PFSK-1 (cell line): ENCODE measurements around the gene WDR37.

Source experiments
- FOXP2 ChIP-seq: optimal IDR thresholded peaks from 2 replicates; pipeline ENCODE3; 2011; ENCODE audit warnings: borderline replicate concordance, control low read depth, inconsistent platforms; ENCODE audit not compliant: insufficient read depth; ENCODE audit errors: extremely low read length, extremely low read depth
- POLR2AphosphoS5 ChIP-seq: IDR thresholded peaks from 2 replicates; pipeline ENCODE4 v1.6.1; 2012; ENCODE audit warnings: low read depth, mild to moderate bottlenecking, control low read depth, low read length, moderate library complexity
- REST ChIP-seq, 2 experiments: IDR thresholded peaks; 2 replicates each; pipeline versions ENCODE4 v1.6.1 to v1.8.0; 2011 to 2012; ENCODE audit warnings: low read depth in 2 of 2, low read length in 2 of 2, control low read depth in 1 of 2, inconsistent platforms in 1 of 2, mild to moderate bottlenecking in 1 of 2, moderate library complexity in 1 of 2; ENCODE audit not compliant: insufficient read depth in 1 of 2
- SIN3A ChIP-seq: IDR thresholded peaks from 2 replicates; pipeline ENCODE4 v1.6.1; 2012; ENCODE audit warnings: mild to moderate bottlenecking, low read length, moderate library complexity, borderline replicate concordance; ENCODE audit not compliant: insufficient read depth
- TAF1 ChIP-seq: IDR thresholded peaks from 2 replicates; pipeline ENCODE4 v1.6.1; 2012; ENCODE audit warnings: low read length, control low read depth, borderline replicate concordance; ENCODE audit not compliant: insufficient read depth

WDR37 gene

GRCh38 chr10:1061930-1062774, 6.0 kb downstream of the WDR37 start:
- TF ChIP-seq FOXP2 (no peak), POLR2AphosphoS5 (no peak), REST (IDR thresholded peaks at IDR 0.05; ENCODE audit: insufficient read depth in 1 of 2, low read depth in 2 of 2, low read length in 2 of 2) (no peak), TAF1 (no peak), SIN3A (no peak)

DNA sequence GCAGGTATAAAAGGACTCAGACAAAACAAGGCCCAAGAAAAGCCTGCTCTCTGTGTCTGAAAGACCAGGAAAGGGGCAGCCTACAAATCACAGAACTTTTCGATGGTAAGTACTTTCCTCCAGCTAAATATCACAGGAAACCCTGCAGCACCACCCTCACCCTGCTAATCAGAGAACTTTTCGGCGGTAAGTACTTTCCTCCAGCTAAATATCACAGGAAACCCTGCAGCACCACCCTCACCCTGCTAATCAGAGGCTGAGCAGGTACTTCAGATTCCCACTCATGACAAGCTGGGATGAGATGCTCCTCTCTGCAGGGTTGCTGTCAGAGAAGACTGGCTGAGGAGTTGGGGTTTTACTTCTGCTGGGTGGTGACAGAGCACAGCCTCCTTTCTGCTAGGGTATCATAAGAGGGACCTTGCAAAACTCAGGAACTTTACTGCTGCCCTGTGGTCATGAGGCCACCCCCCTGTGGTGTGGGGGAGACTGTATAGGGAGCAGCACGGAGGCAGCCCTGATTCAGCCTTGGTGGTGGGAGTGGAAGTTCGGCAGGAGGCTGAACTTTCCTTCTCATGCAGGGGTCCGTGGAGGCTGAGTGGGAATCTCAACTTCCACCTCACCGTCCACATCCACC, 7.2 kb downstream of the WDR37 start:
- TF ChIP-seq REST (IDR thresholded peaks at IDR 0.05; ENCODE audit: insufficient read depth in 1 of 2, low read depth in 2 of 2, low read length in 2 of 2) (no peak), TAF1 (no peak), FOXP2 (no peak), POLR2AphosphoS5 (no peak), SIN3A (no peak)

- TF ChIP-seq POLR2AphosphoS5: no peak
- no peak for TF ChIP-seq REST (IDR thresholded peaks at IDR 0.05; ENCODE audit: insufficient read depth in 1 of 2, low read depth in 2 of 2, low read length in 2 of 2)
- no peak for TF ChIP-seq FOXP2
- no peak for TF ChIP-seq SIN3A
- no peak for TF ChIP-seq TAF1
Observed at GRCh38 chr10:1064964-1065247, 8.7 kb downstream of the WDR37 start.

DNA sequence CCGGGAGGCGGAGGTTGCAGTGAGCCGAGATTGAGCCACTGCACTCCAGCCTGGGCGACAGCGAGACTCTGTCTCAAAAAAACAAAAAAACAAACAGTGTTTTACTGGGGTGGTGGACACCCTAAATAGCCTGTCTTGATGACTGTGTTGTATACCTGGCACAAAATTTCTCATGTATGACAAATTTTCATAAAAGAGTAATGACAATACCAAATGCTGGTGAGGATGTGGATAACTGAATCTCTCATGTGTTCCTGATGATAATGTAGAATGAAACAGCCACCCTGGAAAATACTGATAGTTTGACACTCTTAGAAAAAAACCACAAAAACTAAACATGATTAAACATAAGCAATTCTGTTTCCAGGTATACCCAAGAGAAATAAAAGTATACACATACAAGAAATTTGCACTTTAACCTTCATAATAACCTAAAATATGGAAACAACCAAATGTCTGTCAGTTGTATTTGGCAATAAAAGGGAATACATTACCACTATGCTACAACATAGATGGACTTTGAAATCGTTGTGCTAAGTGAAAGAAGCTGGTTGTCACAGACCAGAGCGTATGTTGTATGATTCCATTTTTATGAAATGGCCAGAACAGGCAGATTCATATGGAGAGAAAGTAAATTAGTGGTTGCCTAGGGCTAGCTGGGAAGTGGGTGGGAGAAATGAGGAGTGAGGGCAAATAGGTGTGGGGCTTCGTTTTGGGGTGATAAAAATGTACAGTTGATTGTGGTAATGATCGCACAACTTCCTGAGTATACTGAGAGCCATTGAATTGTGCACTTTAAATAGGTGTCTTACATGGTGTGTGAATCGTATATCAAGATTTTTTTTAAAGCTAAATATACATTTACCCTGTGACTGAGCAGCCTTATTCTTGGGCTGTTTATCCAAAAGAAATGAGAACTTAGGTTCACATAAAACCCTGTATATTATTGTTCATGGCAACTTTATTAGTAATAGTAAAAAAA, 12.5 kb downstream of the WDR37 start:
- TF ChIP-seq TAF1 (no peak), SIN3A (no peak)

DNA sequence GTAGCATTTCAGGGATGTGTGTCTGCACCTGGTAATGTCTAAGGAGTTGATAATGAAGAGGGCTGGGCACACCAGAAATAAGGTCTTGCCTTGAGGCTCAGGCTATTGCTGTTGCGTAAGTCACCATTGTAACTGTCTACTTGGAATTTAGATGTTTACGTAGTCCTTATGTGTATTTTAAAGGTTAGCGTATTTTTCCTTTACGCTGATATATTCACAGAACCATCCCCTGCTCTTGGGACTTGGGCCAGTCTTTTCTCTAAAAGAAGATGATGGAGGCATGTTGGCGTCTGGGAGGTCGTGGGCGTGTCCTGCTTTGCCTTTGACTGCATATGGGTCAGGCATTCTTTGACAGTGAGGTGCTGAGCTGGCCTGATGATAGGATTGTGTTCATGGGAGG, 14.7 kb downstream of the WDR37 start:
- TF ChIP-seq TAF1: no peak
- TF ChIP-seq REST (IDR thresholded peaks at IDR 0.05; ENCODE audit: insufficient read depth in 1 of 2, low read depth in 2 of 2, low read length in 2 of 2): no peak
- no peak for TF ChIP-seq POLR2AphosphoS5
- TF ChIP-seq FOXP2: no peak
- no peak for TF ChIP-seq SIN3A
